Transverse colon (tissue), 3 donors: ENCODE data around the gene SLC30A1.

Source experiments
- CTCF ChIP-seq, 5 experiments: fragments of 200-600 bp in 3 of 5; fragments of 450-650 bp in 2 of 5; sonication (generic) in 3 of 5; IDR thresholded peaks; 1 replicate in 2 of 5; 2 replicates in 3 of 5; pipeline ENCODE4 v1.5.1; 2016 to 2017; ENCODE audit warnings: antibody characterized with exemption in 5 of 5, inconsistent platforms in 3 of 5, mild to moderate bottlenecking in 2 of 5, moderate library complexity in 1 of 5
- EP300 ChIP-seq: sonication (generic); formaldehyde crosslinking; IDR thresholded peaks from one replicate; pipeline ENCODE4 v1.6.1; 2017; ENCODE audit warnings: antibody characterized with exemption, low read depth
- POLR2A ChIP-seq: fragments of 450-650 bp; IDR thresholded peaks from one replicate; pipeline ENCODE4 v1.6.1; 2016; ENCODE audit warnings: antibody characterized with exemption, mild to moderate bottlenecking, moderate library complexity

- no peak for TF ChIP-seq CTCF (IDR thresholded peaks at IDR 0.05)
- no peak for TF ChIP-seq POLR2A
- no peak for TF ChIP-seq EP300
These were observed 7.6 kb upstream of the SLC30A1 start for GRCh38 chr1:211586538-211586937.
